SW 1271 (cell line): ENCODE measurements around the gene XXYLT1.
"Not testable (repeated sequence)": the region's sequence is repeated elsewhere in the genome, so short reads cannot be mapped to it uniquely, and the experiment has no call there.

Experiments used
- DNase-seq, 2 experiments: peaks; one replicate each; lab custom pipeline; 2025; lab: John Stamatoyannopoulos, UW

Gene XXYLT1

DNA sequence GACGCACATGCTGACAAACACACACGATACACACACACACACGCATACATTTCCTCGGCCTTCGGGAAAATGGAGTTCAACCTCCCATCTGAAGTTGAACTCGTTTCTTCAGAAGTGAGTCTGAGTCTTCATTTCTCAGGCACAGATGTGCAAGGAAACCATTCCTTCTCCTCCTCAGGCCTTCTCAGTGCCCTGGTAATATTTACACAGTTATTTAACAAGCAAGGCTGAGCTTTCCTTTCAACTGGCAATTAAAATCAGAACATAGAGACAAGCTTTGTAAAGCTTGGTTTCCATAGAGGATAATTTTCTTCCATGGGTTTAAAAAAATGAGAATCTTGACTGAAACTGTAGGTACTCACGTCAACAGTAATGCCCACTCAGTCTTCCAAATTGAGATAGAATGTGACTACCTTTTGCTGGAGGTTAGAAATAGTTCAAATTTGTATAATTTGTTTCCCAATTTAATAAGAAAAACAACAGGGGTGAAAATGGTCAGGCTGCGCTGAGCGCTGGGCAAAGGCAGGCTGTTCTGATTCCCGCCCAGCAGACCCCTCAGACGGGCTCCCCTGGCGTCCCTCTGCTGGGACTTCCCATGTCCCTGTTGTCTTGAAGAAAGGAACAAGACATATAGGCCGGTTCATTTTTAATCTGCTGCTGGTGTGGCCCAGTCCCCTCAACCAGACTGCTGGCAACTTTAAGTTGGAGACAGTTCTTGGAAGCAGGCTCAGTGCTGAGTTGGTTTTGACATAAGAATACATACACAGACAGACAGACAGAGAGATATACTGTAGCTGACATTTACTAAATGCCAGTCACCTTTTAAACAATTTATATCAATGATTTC, 174.3 kb downstream of the XXYLT1 start:
- no peak for DNase-seq

DNA sequence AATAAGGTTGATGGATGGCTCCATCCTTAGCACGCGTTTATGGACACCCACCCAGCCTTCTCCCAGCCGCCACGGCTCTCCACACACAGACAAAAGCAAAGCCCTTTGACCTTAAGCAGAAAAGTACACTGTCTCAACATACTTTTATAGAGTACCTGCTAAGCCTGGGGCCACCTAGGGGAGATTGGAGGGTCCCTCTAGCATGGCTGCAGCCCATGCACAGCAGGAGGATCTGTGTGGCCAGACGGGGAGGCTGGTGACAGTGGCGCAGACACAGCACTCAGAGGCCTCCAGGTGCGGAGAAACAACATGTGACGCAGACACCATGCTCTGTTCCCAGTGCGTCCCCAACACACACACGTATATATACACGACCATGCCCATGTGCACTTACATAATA, 174.9 kb downstream of the XXYLT1 start:
- no peak for DNase-seq

DNA sequence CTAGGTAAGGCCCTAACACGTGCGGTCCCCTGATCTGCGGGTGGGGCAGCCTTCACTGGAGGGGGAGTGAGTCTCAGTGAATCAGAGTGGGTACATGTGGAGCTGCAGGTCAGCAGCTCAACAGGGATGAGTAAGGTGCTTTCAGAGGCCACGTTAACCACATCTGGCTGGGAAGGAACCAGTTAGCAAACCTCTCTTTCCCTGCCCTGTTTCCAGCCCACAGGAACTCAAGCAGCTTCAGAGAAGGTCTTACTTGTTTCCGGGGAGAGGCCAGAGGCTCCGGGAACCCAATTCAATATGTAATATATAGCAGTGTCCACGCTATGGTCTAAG, 175.3 kb downstream of the XXYLT1 start:
- DNase-seq: no peak

- DNase-seq: no peak
Observed at GRCh38 chr3:195095035-195095703, 175.8 kb downstream of the XXYLT1 start.

DNA sequence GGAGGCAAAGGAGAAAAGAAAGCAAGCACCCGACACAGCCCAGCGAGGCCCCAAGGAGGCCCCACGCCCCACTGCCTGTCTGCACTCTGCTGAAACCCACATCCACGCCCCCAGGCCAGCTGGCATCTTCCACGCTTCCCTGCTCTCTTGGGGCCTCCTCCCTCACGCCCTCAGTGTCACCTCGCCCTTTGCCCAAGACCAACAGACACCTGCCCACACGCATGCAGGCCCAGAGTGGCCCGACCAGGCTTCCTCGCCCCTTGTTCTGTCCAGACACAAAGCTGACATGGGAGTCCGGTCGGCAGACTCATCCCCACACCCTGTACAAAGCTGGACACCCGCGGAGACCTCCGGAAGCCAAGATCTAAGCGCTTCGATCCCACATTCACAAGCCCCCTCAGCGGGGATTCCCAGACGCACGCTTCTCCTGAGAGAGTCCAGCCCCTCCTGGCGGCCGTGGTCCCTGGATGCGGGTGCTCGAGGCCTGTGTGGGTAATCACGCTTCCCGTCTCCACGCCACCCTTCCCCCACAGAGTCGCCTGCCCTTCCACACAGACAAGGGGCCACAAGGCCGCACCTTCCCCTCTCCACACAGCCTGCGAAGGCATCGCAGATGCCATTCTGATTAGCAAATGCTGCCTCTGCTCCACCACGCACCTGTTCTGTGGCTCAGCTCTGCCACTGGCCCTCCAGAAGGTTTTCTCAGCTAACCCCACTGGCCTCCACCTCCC, 176.6 kb downstream of the XXYLT1 start:
- DNase-seq: no peak

DNA sequence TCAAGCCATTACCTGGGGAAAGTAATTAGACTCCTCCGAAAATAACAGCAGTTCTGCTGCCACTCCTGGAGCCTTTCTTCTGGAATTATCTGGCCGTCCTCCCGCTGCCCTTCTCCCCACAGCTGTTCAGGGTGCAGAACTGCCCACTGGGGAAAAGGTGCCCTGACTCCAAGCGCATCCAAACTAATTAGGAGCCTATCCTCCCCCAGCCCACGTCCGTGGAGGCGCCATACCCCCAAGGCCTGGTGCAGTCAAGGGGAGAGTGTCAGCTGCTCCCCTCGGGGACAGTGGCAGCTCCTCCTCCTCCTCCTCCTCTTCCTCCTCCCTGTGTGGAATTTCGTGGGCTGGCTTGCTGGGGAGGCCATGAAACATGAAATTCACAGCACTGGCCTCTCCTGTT, 177.2 kb downstream of the XXYLT1 start:
- no peak for DNase-seq

- DNase-seq: not testable (repeated sequence)
Observed at GRCh38 chr3:195087840-195088601, 182.9 kb downstream of the XXYLT1 start.

DNA sequence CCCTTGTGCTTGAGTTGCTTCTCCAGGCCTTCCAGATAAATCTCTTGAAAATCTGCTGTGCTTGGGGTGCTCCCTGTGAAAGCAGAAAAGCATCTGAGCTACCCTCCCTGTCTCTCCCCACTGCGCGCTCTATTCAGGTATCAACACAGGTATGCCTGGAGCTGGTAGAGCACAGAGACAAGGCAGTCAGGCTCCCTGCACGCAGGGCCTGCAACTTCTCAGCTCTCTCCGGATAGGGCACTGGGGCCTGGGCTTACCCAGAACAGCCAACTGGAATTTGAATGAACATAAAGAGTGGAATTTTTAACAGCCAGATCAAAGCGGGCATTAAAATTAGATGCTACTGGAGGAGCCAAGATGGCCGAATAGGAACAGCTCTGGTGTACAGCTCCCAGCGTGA, 183.6 kb downstream of the XXYLT1 start:
- no peak for DNase-seq

GRCh38 chr3:195086885-195087284, 184.1 kb downstream of the XXYLT1 start:
- no peak for DNase-seq

DNA sequence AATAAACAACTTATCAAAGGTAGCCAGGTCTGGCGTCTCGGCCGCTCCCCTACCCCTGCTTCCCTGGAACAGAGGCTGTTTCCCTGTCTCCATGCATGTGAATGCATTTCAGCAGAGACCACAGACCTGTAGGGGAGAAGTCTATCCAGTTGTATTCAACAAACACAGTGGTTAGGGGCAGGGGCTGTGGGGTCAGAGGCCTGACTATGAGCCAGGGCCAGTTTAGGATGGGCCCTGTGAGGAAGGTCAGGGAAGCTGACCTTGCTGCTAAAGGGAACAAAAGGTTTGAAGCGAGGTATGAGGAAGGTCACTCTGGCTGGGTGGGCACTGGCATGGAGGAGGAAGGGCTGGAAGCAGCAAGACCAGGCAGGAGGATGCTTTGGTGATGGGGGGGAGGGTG, 184.6 kb downstream of the XXYLT1 start:
- DNase-seq: no peak

GRCh38 chr3:195085356-195086130, 185.4 kb downstream of the XXYLT1 start:
- DNase-seq: no peak

- no peak for DNase-seq
Observed at GRCh38 chr3:195084746-195085145, 186.2 kb downstream of the XXYLT1 start.

DNA sequence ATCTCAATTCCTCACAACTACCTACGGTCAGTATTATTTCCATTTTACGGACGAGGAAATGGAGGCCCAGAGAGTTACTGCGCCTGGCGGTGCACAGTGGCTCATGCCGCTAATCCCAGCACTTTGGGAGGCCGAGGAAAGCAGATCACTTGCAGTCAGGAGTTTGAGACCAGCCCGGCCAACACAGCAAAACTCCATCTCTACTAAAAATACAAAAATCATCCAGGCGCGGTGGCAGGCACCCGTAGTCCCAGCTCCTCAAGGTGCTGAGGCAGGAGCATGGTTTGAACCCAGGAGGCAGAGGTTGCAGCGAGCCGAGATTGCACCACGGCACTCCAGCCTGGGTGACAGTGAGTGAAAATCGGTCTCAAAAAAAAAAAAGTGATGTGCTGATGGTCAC, 187.3 kb downstream of the XXYLT1 start:
- no peak for DNase-seq

DNA sequence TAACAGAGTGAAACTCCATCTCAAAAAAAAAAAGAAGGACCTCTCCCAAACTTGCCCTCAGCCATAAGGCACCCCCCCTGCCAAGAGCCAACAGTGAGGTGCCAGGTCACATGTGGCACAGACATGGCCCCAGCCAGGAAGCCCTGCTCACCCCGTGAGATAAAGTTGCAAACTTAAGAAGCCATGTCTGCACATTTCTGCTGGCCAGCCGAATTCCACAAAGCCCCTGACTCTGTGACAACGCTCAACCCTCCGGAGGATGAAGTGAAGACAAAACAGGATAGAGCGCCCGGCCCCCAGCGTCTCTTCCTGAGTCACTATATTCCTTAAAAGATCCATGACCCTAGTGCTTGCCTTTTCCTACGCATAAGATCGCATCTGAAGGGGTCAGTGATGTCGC, 188.1 kb downstream of the XXYLT1 start:
- no peak for DNase-seq

DNA sequence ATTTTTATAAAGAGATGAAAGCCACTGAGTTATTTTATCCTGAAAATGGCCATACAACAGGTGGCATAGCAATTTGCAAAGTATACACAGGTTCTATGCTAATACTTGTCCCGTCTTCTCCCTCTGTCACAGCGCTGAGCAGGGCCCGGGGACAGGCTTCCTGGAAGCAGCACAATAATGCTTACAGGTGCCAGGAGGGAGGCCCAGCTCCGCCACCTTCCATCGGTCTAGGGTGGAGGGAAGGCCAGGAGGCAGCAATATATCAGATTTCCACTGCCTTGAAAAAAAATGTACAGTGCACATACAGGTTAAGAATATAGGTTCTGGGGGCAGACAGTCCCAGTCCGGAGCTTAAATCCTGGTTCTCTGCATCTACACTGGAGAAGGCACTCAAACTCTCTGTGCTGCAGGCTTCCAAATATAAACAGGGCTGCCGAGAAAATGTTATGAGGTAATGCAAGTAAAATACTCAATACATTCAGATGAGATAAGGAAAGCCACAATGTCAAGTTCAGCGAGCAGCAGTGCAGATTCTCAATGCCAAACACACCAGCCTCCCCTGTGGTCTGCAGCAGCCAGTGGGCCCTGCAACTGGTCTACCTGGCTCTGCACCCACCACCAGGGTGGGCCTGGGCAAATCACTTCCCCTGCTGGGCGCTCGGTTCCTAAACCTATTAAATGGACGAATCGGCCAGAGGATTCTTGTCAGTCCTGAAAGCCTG, 189.6 kb downstream of the XXYLT1 start:
- no peak for DNase-seq

DNA sequence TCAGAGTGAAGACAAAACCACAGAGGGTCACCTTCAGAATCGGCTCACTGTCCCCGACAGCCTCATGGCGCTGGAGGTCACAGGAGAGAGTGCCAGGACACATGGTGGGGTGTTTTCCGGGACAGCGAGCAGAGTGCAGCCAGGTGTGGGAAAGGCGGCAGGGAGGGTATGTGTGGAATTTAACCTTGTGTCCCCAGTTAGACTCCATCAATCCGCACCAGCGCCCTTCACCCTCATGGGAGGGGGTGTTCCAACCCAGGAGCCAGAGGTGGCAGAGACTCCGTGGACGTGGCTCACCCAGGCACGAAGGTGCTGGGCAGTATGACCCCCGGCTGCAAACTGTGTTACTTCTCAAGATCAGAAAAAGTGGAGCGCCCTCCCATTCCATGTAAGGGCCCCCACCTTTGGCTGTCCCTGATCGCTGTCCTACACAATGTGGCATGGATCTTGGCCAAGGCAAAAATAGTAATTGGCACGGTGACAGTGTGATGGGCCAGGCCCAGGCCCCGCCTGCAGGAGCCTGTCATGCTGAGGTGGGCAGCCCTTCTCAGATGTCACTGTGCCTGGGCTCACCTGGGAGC, 190.3 kb downstream of the XXYLT1 start:
- no peak for DNase-seq

DNA sequence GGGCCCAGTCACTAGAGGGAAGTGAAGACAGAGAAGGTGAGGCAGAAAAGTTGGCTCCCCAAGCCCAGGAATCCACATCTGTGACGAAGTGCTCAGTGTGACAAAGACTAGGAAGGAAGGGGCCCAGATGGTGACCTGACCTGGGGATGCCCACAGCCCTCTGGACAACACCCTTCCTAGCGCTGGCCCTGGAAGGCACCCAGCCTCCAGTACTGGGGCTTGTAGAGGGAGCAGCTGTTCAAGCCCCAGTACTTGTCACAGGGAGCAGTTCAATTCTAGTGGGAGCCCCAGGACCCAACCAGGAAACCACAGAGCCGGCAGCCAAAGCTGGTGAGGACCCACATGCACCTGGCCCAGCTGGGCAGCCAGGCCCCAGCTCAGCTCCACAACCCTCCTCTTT, 190.8 kb downstream of the XXYLT1 start:
- no peak for DNase-seq

DNA sequence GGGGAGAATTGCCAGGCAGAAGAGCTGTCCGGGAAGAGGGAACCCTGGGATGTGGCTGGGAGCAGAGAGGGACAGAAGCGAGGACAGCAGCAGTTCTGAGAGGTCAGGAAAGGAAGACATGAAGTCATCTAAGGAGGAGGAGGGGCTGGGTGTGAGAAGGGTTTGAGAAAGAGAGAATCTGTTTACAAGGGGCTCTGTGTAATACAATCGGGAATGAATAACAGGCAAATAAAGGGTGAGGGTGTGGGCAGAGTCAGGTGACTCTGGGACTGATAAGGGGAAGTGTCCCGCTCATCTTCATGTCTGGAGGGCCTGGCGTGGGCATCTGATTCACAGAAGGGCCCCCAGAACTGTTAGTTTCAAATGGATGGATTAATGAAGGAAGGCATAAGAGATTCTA, 191.3 kb downstream of the XXYLT1 start:
- DNase-seq: no peak

GRCh38 chr3:195078891-195079440, 192.0 kb downstream of the XXYLT1 start:
- no peak for DNase-seq
